ENCODE results near the gene ATG4A. TPM values are rescaled to one million over a fixed set of nuclear protein-coding genes. Genes with fewer than 3 reads are reported as not detected.

The ATG4A gene
- total RNA-seq, 1 donor = 12.7 TPM

- TF ChIP-seq, protein P1, sequence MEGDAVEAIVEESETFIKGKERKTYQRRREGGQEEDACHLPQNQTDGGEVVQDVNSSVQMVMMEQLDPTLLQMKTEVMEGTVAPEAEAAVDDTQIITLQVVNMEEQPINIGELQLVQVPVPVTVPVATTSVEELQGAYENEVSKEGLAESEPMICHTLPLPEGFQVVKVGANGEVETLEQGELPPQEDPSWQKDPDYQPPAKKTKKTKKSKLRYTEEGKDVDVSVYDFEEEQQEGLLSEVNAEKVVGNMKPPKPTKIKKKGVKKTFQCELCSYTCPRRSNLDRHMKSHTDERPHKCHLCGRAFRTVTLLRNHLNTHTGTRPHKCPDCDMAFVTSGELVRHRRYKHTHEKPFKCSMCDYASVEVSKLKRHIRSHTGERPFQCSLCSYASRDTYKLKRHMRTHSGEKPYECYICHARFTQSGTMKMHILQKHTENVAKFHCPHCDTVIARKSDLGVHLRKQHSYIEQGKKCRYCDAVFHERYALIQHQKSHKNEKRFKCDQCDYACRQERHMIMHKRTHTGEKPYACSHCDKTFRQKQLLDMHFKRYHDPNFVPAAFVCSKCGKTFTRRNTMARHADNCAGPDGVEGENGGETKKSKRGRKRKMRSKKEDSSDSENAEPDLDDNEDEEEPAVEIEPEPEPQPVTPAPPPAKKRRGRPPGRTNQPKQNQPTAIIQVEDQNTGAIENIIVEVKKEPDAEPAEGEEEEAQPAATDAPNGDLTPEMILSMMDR (IDR thresholded peaks at IDR 0.05; ENCODE audit: insufficient read depth, low read length) = no peak
- H3K4me3 ChIP-seq (ENCODE audit: low read depth, low read length) = no peak overlapping the region
- no peak for DNase-seq (ENCODE audit: low read depth)
These were observed 27.6 kb upstream of the ATG4A start for GRCh38 chrX:108064001-108064400.

- no peak for DNase-seq (ENCODE audit: low read depth)
- no peak overlapping the region for H3K4me3 ChIP-seq (ENCODE audit: low read depth, low read length)
- TF ChIP-seq, protein P1 (IDR thresholded peaks at IDR 0.05; ENCODE audit: insufficient read depth, low read length) = no peak
These were observed 27.0 kb upstream of the ATG4A start for GRCh38 chrX:108064613-108065012.

DNA sequence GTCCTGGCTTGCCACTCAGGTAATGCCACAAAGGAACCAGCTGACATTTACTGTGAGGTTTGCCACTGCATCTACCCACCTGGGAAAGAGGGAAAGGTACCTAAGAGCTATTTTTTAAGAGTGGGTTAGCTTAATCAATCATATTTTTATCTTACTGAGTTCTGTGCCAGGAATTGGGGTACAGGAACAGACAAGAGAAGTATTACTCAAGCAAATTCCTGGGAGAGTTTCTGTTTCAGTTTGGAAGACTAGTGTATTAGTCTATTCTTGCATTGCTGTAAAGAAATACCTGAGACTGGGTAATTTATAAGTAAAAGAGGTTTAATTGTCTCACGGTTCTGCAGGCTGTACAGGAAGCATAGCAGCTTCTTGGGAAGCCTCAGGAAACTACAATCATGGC lies 23.5 kb upstream of the ATG4A start:
- TF ChIP-seq, protein P1 (IDR thresholded peaks at IDR 0.05; ENCODE audit: insufficient read depth, low read length) = no peak
- no peak for DNase-seq (ENCODE audit: low read depth)
- no peak overlapping the region for H3K4me3 ChIP-seq (ENCODE audit: low read depth, low read length)

- DNase-seq (ENCODE audit: low read depth) = peak; percentile 79
- no peak overlapping the region for H3K4me3 ChIP-seq (ENCODE audit: low read depth, low read length)
- TF ChIP-seq, protein P1 (IDR thresholded peaks at IDR 0.05; ENCODE audit: insufficient read depth, low read length) = no peak
These were observed 20.7 kb upstream of the ATG4A start for GRCh38 chrX:108070891-108071290.

DNA sequence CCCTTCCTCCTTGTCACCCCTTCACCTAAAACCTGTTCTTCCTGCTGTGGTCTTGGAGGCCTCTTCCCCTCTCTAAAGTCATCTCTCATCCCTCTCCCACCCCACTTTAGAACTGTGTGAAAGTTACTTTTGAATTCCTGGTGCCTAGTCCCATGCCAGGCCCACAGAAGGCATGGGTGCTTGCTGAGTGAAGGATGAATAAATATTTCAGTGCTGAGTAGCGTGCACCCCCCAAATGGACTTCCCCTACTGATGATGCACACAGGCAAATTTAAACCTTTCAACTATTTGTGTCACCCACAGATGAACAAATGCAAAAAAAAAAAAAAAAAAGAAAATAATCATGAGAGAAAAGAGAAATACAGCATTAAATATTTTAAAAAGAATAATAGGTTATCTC lies 20.0 kb upstream of the ATG4A start:
- DNase-seq (ENCODE audit: low read depth) = no peak
- H3K4me3 ChIP-seq (ENCODE audit: low read depth, low read length) = no peak overlapping the region
- TF ChIP-seq, protein P1 (IDR thresholded peaks at IDR 0.05; ENCODE audit: insufficient read depth, low read length) = no peak

DNA sequence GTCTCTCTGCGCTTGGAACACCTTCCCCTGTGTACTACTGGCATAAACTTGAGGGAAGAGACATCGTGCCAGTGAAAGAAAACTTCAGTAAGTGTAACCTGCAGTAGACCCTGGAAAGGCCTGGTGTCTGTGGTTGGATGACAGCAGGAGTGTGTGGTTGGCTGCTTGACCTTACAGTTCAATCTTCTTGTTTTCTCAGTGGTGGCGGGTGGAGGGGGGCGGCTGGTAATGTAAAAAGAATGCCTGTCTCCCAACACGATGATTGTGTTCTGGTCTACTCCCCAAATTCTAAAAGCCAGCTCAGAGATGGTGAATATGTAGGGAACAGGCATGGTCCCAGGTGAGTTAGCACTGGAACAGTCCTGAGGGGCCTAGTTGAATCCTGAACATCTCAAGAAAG lies 18.8 kb upstream of the ATG4A start:
- TF ChIP-seq, protein P1 (IDR thresholded peaks at IDR 0.05; ENCODE audit: insufficient read depth, low read length) = no peak
- peak; percentile 12 for DNase-seq (ENCODE audit: low read depth)
- no peak overlapping the region for H3K4me3 ChIP-seq (ENCODE audit: low read depth, low read length)

GRCh38 chrX:108081110-108081509 lies 10.5 kb upstream of the ATG4A start:
- TF ChIP-seq, protein P1 (IDR thresholded peaks at IDR 0.05; ENCODE audit: insufficient read depth, low read length) = no peak
- no peak for DNase-seq (ENCODE audit: low read depth)
- H3K4me3 ChIP-seq (ENCODE audit: low read depth, low read length) = no peak overlapping the region
